K562 (cell line): ENCODE results near the gene PADI1. TPM values are rescaled to one million over a fixed set of nuclear protein-coding genes. Genes with fewer than 3 reads are reported as not detected.

Experiments
- BDP1 ChIP-seq: IDR thresholded peaks from 3 replicates; pipeline ENCODE4 v1.6.1; 2011; ENCODE audit not compliant: insufficient read length, insufficient read depth
- CBX8 ChIP-seq: fragments of 200-600 bp; sonication (generic); IDR thresholded peaks from 2 replicates; pipeline ENCODE4 v1.6.1; 2012; ENCODE audit warnings: borderline replicate concordance, mixed run types, low read depth, mild to moderate bottlenecking, moderate library complexity, mixed read lengths, low read length, control low read depth, inconsistent platforms; ENCODE audit not compliant: poor library complexity, severe bottlenecking; ENCODE audit errors: extremely low read depth
- CUX1 ChIP-seq: fragments of 200-800 bp; sonication (Bioruptor generic); IDR thresholded peaks from 2 replicates; pipeline ENCODE4 v1.6.1; 2016; ENCODE audit warnings: missing genetic modification characterization, missing compliant biosample characterization
- E2F5 ChIP-seq: sonication (generic); formaldehyde crosslinking; IDR thresholded peaks from 2 replicates; pipeline ENCODE4 v1.8.0; 2022; ENCODE audit warnings: mild to moderate bottlenecking, missing genetic modification reagents
- HDAC8 ChIP-seq: fragments of 450-650 bp; IDR thresholded peaks from 2 replicates; pipeline ENCODE4 v1.6.1; 2016; ENCODE audit warnings: mild to moderate bottlenecking, missing genetic modification characterization, moderate library complexity, missing compliant biosample characterization
- HNRNPUL1 ChIP-seq: fragments of 200-400 bp; formaldehyde crosslinking; IDR thresholded peaks from 2 replicates; pipeline ENCODE4 v1.6.1; 2017; ENCODE audit warnings: low read length
- PBX2 ChIP-seq, 2 experiments: IDR thresholded peaks in 1 of 2; conservative IDR thresholded peaks in 1 of 2; 2 replicates each; pipeline ENCODE4 v1.6.1; 2016; ENCODE audit warnings: low read depth in 2 of 2, mild to moderate bottlenecking in 1 of 2, missing compliant biosample characterization in 1 of 2, missing genetic modification characterization in 1 of 2, moderate library complexity in 1 of 2
- ZNF165 ChIP-seq: fragments of 250-450 bp; sonication (Bioruptor Pico); IDR thresholded peaks from 2 replicates; pipeline ENCODE4 v1.4.0; 2020; ENCODE audit warnings: borderline replicate concordance
- polyA plus RNA-seq, 8 experiments: library from polyadenylated mRNA; depleted of rRNA in 4 of 8; stranded (reverse) in 5 of 8; unstranded in 3 of 8; fragments of >200 nt; fragmentation: Nextera tagmentation in 2 of 8; fragmentation: Illumina TruSeq in 1 of 8; extraction: Ambion mirVana in 2 of 8; extraction: Trizol in 1 of 8; gene quantifications; 2 replicates each; pipeline versions ENCODE4 v1.2.1 to v1.2.3, GENCODE V29; 2011 to 2014; ENCODE audit warnings: inconsistent platforms in 1 of 8, missing spikeins in 1 of 8
- total RNA-seq, 7 experiments: library from RNA; depleted of rRNA in 6 of 7; stranded (reverse); fragments of >200 nt in 6 of 7; fragmentation: Illumina TruSeq in 2 of 7; extraction: Trizol in 2 of 7; gene quantifications; 2 replicates each; pipeline versions ENCODE4 v1.2.1 to v1.2.3, GENCODE V29; 2011 to 2021; ENCODE audit warnings: low replicate concordance in 1 of 7
- TF ChIP-seq, protein P1 (sequence below): fragments of 250-450 bp; sonication (Bioruptor Pico); IDR thresholded peaks from 2 replicates; pipeline ENCODE4 v1.5.0; 2021

PADI1 gene
- total and polyA plus RNA-seq, 9 of the 15 experiments (the other 6 are each of a cell fraction or from before 2014, with no cell fraction given): not detected

GRCh38 chr1:17173217-17173616 is 31.7 kb upstream of the PADI1 start (continued):
- TF ChIP-seq PBX2 (CRISPR knock-in tag; IDR thresholded peaks at IDR 0.05; ENCODE audit: low read depth) (no peak), PBX2 (tag; conservative IDR thresholded peaks at IDR 0.05; ENCODE audit: low read depth) (no peak), HDAC8 (no peak), CBX8 (no peak), BDP1 (no peak), CUX1 (CRISPR knock-in tag) (no peak), ZNF165 (CRISPR knock-in tag) (no peak), HNRNPUL1 (no peak), E2F5 (CRISPR knock-in tag) (no peak)
- TF ChIP-seq, protein P1, sequence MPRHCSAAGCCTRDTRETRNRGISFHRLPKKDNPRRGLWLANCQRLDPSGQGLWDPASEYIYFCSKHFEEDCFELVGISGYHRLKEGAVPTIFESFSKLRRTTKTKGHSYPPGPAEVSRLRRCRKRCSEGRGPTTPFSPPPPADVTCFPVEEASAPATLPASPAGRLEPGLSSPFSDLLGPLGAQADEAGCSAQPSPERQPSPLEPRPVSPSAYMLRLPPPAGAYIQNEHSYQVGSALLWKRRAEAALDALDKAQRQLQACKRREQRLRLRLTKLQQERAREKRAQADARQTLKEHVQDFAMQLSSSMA (CRISPR knock-in tag): no peak
